ENCODE results near the gene SLFN11. TPM values are rescaled to one million over a fixed set of nuclear protein-coding genes. Genes with fewer than 3 reads are reported as not detected.
A peak's percentile ranks its signal among the peaks of the same experiment; 100 is the strongest.

SLFN11 gene
- total and polyA plus RNA-seq, 2 donors (not counting 1 experiment from before 2014, with no cell fraction given): 63.6 to 74.1 TPM

DNA sequence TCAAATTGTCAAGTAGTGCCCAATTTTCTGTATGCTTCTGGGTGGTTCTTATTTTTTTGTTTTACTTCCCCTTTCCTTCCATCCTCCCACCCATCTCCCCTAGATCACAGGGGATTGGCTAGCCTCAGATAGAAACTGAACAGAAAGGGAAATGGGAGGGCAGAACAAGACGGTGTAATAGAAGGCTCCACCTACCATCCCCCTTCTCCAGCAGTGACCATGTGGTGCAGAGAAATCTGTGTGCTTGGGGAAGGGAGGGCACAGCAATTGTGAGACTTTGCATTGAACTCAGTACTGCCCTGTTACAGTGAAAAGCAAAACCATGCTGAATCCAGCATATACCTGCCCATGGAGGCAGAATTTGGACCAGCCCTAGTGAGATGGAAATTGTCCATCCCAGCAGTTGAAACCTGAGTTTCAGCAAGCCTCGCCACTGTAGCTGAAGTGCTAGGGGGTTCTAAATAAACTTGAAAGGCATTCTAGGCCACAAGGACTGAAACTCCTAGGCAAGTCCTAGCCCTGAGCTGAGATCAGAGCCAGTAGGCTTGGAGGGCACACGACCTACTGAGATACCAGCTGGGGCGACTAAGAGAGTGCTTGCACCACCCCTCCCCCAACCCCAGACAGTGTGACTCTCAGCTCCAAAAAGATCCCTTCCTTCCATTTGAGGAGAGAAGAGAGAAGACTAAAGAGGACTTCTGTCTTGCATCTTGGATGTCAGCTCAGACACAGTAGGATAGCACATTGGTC lies 5.2 kb downstream of the SLFN11 start:
- peak in 1 of 2 donors; percentile 53 for DNase-seq (ENCODE audit: low read depth in 2 of 2)
- Histone ChIP-seq H3K27me3 (ENCODE audit: control insufficient read depth, insufficient read depth, low read length) (no peaks in the 10 kb centered on the region), H3K9me3 (ENCODE audit: control insufficient read depth, insufficient read depth, low read depth, low read length) (no peaks in the 10 kb centered on the region), H3K36me3 (ENCODE audit: control insufficient read depth, insufficient read depth, low read length) (peaks cover 4% of the 10 kb centered on the region), H3K9ac (ENCODE audit: insufficient read depth, low read length) (no peak overlapping the region), H4K20me1 (ENCODE audit: control insufficient read depth, extremely low read depth, insufficient read depth, low read length) (peaks cover 2% of the 10 kb centered on the region), H3K4me3 (replicated peaks in 1 of 4; ENCODE audit: control extremely low read depth in 1 of 4, insufficient read depth in 1 of 4, low read depth in 3 of 4, low read length in 4 of 4) (no peak overlapping the region), H3K4me1 (ENCODE audit: control insufficient read depth, extremely low read depth, insufficient read depth, low read length) (no peaks in the 10 kb centered on the region), H3K27ac (ENCODE audit: insufficient read depth, low read length) (no peak overlapping the region), H3K79me2 (ENCODE audit: control insufficient read depth, insufficient read depth, low read length) (peaks cover 51% of the 10 kb centered on the region), H3K4me2 (ENCODE audit: extremely low read depth, insufficient read depth, low read length) (no peak overlapping the region), H2AFZ (ENCODE audit: low read length) (no peak overlapping the region)
- no peak for TF ChIP-seq CTCF (conservative IDR thresholded peaks at IDR 0.05 in 1 of 2, IDR thresholded peaks at IDR 0.05 in 1 of 2; ENCODE audit: low read depth in 1 of 2, low read length in 2 of 2)
- TF ChIP-seq EZH2 (IDR thresholded peaks at IDR 0.05; ENCODE audit: low read length, missing control alignments): no peak

DNA sequence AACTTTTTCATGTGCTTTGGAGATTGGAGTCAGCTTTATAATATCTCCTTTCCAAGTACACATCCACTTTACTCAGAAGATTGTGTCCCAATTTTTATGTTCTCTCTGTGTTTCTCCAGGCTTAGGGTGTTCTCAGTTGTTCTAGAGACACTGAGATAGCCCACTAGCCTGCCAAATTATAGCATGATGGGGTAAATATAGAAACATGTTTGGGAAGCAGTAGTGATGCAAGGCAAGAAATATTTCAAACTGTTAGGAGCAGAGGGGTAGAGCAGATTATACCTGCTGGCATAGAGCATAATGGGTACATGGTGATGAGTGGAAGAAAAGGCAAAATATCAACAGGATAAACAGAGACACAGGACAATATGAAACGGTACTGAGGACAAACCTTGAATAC lies 12.4 kb downstream of the SLFN11 start:
- peaks cover 13% of the 10 kb centered on the region for H3K36me3 ChIP-seq (ENCODE audit: control insufficient read depth, insufficient read depth, low read length)
- TF ChIP-seq CTCF (conservative IDR thresholded peaks at IDR 0.05 in 1 of 2, IDR thresholded peaks at IDR 0.05 in 1 of 2; ENCODE audit: low read depth in 1 of 2, low read length in 2 of 2) (no peak), EZH2 (IDR thresholded peaks at IDR 0.05; ENCODE audit: low read length, missing control alignments) (no peak)
- no peaks in the 10 kb centered on the region for H3K27me3 ChIP-seq (ENCODE audit: control insufficient read depth, insufficient read depth, low read length)
- H3K4me2 ChIP-seq (ENCODE audit: extremely low read depth, insufficient read depth, low read length): no peak overlapping the region
- H3K4me1 ChIP-seq (ENCODE audit: control insufficient read depth, extremely low read depth, insufficient read depth, low read length): peaks cover 2% of the 10 kb centered on the region
- peaks cover 2% of the 10 kb centered on the region for H4K20me1 ChIP-seq (ENCODE audit: control insufficient read depth, extremely low read depth, insufficient read depth, low read length)
- no peak overlapping the region for H3K27ac ChIP-seq (ENCODE audit: insufficient read depth, low read length)
- no peak for DNase-seq (ENCODE audit: low read depth in 2 of 2)
- no peak overlapping the region for H2AFZ ChIP-seq (ENCODE audit: low read length)
- H3K79me2 ChIP-seq (ENCODE audit: control insufficient read depth, insufficient read depth, low read length): peaks cover 26% of the 10 kb centered on the region
- H3K9ac ChIP-seq (ENCODE audit: insufficient read depth, low read length): no peak overlapping the region
- H3K4me3 ChIP-seq (replicated peaks in 1 of 4; ENCODE audit: control extremely low read depth in 1 of 4, insufficient read depth in 1 of 4, low read depth in 3 of 4, low read length in 4 of 4): no peak overlapping the region
- no peaks in the 10 kb centered on the region for H3K9me3 ChIP-seq (ENCODE audit: control insufficient read depth, insufficient read depth, low read depth, low read length)

DNA sequence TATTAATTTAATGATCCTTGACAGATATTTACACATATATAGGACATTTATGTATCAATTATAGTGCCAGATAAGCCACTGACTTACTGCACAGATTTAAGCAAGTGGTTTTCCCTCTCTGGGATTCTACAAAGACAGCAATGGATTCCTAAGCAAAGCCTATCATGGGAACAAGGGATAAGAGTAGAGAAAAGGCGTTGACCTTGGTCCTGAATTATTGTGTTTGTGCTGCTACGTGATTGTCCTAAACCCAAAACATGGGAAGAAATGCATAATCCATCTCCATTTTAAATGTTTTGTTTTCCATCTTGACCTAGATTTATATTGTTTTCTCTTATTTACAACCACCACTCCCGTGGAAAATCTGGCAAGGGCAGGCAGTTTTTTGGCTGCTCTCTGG lies 14.0 kb downstream of the SLFN11 start:
- TF ChIP-seq CTCF (conservative IDR thresholded peaks at IDR 0.05 in 1 of 2, IDR thresholded peaks at IDR 0.05 in 1 of 2; ENCODE audit: low read depth in 1 of 2, low read length in 2 of 2) (no peak), EZH2 (IDR thresholded peaks at IDR 0.05; ENCODE audit: low read length, missing control alignments) (no peak)
- no peak overlapping the region for H3K27ac ChIP-seq (ENCODE audit: insufficient read depth, low read length)
- no peak overlapping the region for H3K4me2 ChIP-seq (ENCODE audit: extremely low read depth, insufficient read depth, low read length)
- H2AFZ ChIP-seq (ENCODE audit: low read length): no peak overlapping the region
- H3K36me3 ChIP-seq (ENCODE audit: control insufficient read depth, insufficient read depth, low read length): peaks cover 14% of the 10 kb centered on the region
- H4K20me1 ChIP-seq (ENCODE audit: control insufficient read depth, extremely low read depth, insufficient read depth, low read length): peaks cover 2% of the 10 kb centered on the region
- peaks cover 25% of the 10 kb centered on the region for H3K79me2 ChIP-seq (ENCODE audit: control insufficient read depth, insufficient read depth, low read length)
- H3K9ac ChIP-seq (ENCODE audit: insufficient read depth, low read length): no peak overlapping the region
- no peaks in the 10 kb centered on the region for H3K9me3 ChIP-seq (ENCODE audit: control insufficient read depth, insufficient read depth, low read depth, low read length)
- no peaks in the 10 kb centered on the region for H3K27me3 ChIP-seq (ENCODE audit: control insufficient read depth, insufficient read depth, low read length)
- H3K4me3 ChIP-seq (replicated peaks in 1 of 4; ENCODE audit: control extremely low read depth in 1 of 4, insufficient read depth in 1 of 4, low read depth in 3 of 4, low read length in 4 of 4): no peak overlapping the region
- no peak for DNase-seq (ENCODE audit: low read depth in 2 of 2)
- peaks cover 2% of the 10 kb centered on the region for H3K4me1 ChIP-seq (ENCODE audit: control insufficient read depth, extremely low read depth, insufficient read depth, low read length)
